Measurements from ENCODE around the gene ANXA4.

ANXA4 gene

GRCh38 chr2:69716555-69717120, 25.3 kb upstream of the ANXA4 start:
- Histone ChIP-seq H3K9ac (ENCODE audit: insufficient read length) (no peak overlapping the region), H3K36me3 (ENCODE audit: insufficient read depth, low read length) (no peaks in the 10 kb centered on the region), H3K9me3 (ENCODE audit: low read depth, low read length) (no peaks in the 10 kb centered on the region), H3K27ac (no peak overlapping the region), H3K4me3 (no peak overlapping the region)
- no peak for TF ChIP-seq FOXP2 (optimal IDR thresholded peaks at IDR 0.05; ENCODE audit: control extremely low read depth, extremely low read length, insufficient read depth)
- TF ChIP-seq POLR2AphosphoS5 (IDR thresholded peaks at IDR 0.05; ENCODE audit: borderline replicate concordance, low read depth, low read length) = no peak
- no peak for TF ChIP-seq EZH2 (IDR thresholded peaks at IDR 0.05)
- DNase-seq (ENCODE audit: low read depth, low spot score) = no peak

GRCh38 chr2:69717186-69717585, 24.7 kb upstream of the ANXA4 start:
- no peak overlapping the region for H3K27ac ChIP-seq
- H3K36me3 ChIP-seq (ENCODE audit: insufficient read depth, low read length) = no peaks in the 10 kb centered on the region
- no peak overlapping the region for H3K4me3 ChIP-seq
- no peak overlapping the region for H3K9ac ChIP-seq (ENCODE audit: insufficient read length)
- DNase-seq (ENCODE audit: low read depth, low spot score) = no peak
- H3K9me3 ChIP-seq (ENCODE audit: low read depth, low read length) = no peaks in the 10 kb centered on the region
- no peak for TF ChIP-seq EZH2 (IDR thresholded peaks at IDR 0.05)
- TF ChIP-seq FOXP2 (optimal IDR thresholded peaks at IDR 0.05; ENCODE audit: control extremely low read depth, extremely low read length, insufficient read depth) = no peak
- no peak for TF ChIP-seq POLR2AphosphoS5 (IDR thresholded peaks at IDR 0.05; ENCODE audit: borderline replicate concordance, low read depth, low read length)

GRCh38 chr2:69717861-69718273, 24.1 kb upstream of the ANXA4 start:
- Histone ChIP-seq H3K27ac (no peak overlapping the region), H3K4me3 (no peak overlapping the region), H3K9me3 (ENCODE audit: low read depth, low read length) (no peaks in the 10 kb centered on the region), H3K36me3 (ENCODE audit: insufficient read depth, low read length) (no peaks in the 10 kb centered on the region), H3K9ac (ENCODE audit: insufficient read length) (no peak overlapping the region)
- DNase-seq (ENCODE audit: low read depth, low spot score) = no peak
- TF ChIP-seq POLR2AphosphoS5 (IDR thresholded peaks at IDR 0.05; ENCODE audit: borderline replicate concordance, low read depth, low read length) = no peak
- TF ChIP-seq EZH2 (IDR thresholded peaks at IDR 0.05) = no peak

GRCh38 chr2:69718338-69718965, 23.5 kb upstream of the ANXA4 start:
- no peak for DNase-seq (ENCODE audit: low read depth, low spot score)
- no peak overlapping the region for H3K4me3 ChIP-seq
- no peak overlapping the region for H3K9ac ChIP-seq (ENCODE audit: insufficient read length)
- H3K27ac ChIP-seq = no peak overlapping the region
- no peaks in the 10 kb centered on the region for H3K9me3 ChIP-seq (ENCODE audit: low read depth, low read length)
- TF ChIP-seq FOXP2 (optimal IDR thresholded peaks at IDR 0.05; ENCODE audit: control extremely low read depth, extremely low read length, insufficient read depth) (no peak), POLR2AphosphoS5 (IDR thresholded peaks at IDR 0.05; ENCODE audit: borderline replicate concordance, low read depth, low read length) (no peak), EZH2 (IDR thresholded peaks at IDR 0.05) (no peak)
- no peaks in the 10 kb centered on the region for H3K36me3 ChIP-seq (ENCODE audit: insufficient read depth, low read length)

GRCh38 chr2:69720404-69720803, 21.5 kb upstream of the ANXA4 start:
- TF ChIP-seq POLR2AphosphoS5 (IDR thresholded peaks at IDR 0.05; ENCODE audit: borderline replicate concordance, low read depth, low read length) (no peak), EZH2 (IDR thresholded peaks at IDR 0.05) (no peak), FOXP2 (optimal IDR thresholded peaks at IDR 0.05; ENCODE audit: control extremely low read depth, extremely low read length, insufficient read depth) (no peak)

GRCh38 chr2:69721022-69721421, 20.9 kb upstream of the ANXA4 start:
- Histone ChIP-seq H3K4me3 (no peak overlapping the region), H3K9me3 (ENCODE audit: low read depth, low read length) (no peaks in the 10 kb centered on the region), H3K9ac (ENCODE audit: insufficient read length) (no peak overlapping the region), H3K27ac (no peak overlapping the region), H3K36me3 (ENCODE audit: insufficient read depth, low read length) (no peaks in the 10 kb centered on the region)
- TF ChIP-seq POLR2AphosphoS5 (IDR thresholded peaks at IDR 0.05; ENCODE audit: borderline replicate concordance, low read depth, low read length) = no peak
- TF ChIP-seq FOXP2 (optimal IDR thresholded peaks at IDR 0.05; ENCODE audit: control extremely low read depth, extremely low read length, insufficient read depth) = no peak
- no peak for TF ChIP-seq EZH2 (IDR thresholded peaks at IDR 0.05)
- no peak for DNase-seq (ENCODE audit: low read depth, low spot score)

More at GRCh38 chr2:69720404-69720803, 21.5 kb upstream of the ANXA4 start:
- Histone ChIP-seq H3K36me3 (ENCODE audit: insufficient read depth, low read length) (no peaks in the 10 kb centered on the region), H3K4me3 (no peak overlapping the region), H3K9me3 (ENCODE audit: low read depth, low read length) (no peaks in the 10 kb centered on the region), H3K27ac (no peak overlapping the region), H3K9ac (ENCODE audit: insufficient read length) (no peak overlapping the region)
- DNase-seq (ENCODE audit: low read depth, low spot score) = no peak

- no peaks in the 10 kb centered on the region for H3K36me3 ChIP-seq (ENCODE audit: insufficient read depth, low read length)
- H3K27ac ChIP-seq = no peak overlapping the region
- no peak for DNase-seq (ENCODE audit: low read depth, low spot score)
- no peaks in the 10 kb centered on the region for H3K9me3 ChIP-seq (ENCODE audit: low read depth, low read length)
- no peak overlapping the region for H3K4me3 ChIP-seq
- TF ChIP-seq POLR2AphosphoS5 (IDR thresholded peaks at IDR 0.05; ENCODE audit: borderline replicate concordance, low read depth, low read length) (no peak), EZH2 (IDR thresholded peaks at IDR 0.05) (no peak), FOXP2 (optimal IDR thresholded peaks at IDR 0.05; ENCODE audit: control extremely low read depth, extremely low read length, insufficient read depth) (no peak)
- H3K9ac ChIP-seq (ENCODE audit: insufficient read length) = no peak overlapping the region
These were observed 18.1 kb upstream of the ANXA4 start for GRCh38 chr2:69723791-69724190.

- no peak for TF ChIP-seq EZH2 (IDR thresholded peaks at IDR 0.05)
- TF ChIP-seq FOXP2 (optimal IDR thresholded peaks at IDR 0.05; ENCODE audit: control extremely low read depth, extremely low read length, insufficient read depth) = no peak
- TF ChIP-seq POLR2AphosphoS5 (IDR thresholded peaks at IDR 0.05; ENCODE audit: borderline replicate concordance, low read depth, low read length) = no peak
- Histone ChIP-seq H3K9ac (ENCODE audit: insufficient read length) (no peak overlapping the region), H3K27ac (no peak overlapping the region), H3K4me3 (peak overlapping the region; percentile 67), H3K9me3 (ENCODE audit: low read depth, low read length) (no peaks in the 10 kb centered on the region), H3K36me3 (ENCODE audit: insufficient read depth, low read length) (no peaks in the 10 kb centered on the region)
- DNase-seq (ENCODE audit: low read depth, low spot score) = peak; percentile 39
These were observed 17.3 kb upstream of the ANXA4 start for GRCh38 chr2:69724540-69725159.

All from SK-N-MC (cell line).